GM10248 (cell line): ENCODE results near the gene CTNNBL1.

Experiments
- CTCF ChIA-PET: fragments of 300-600 bp; sonication (Branson Sonifier 250); formaldehyde crosslinking; extraction: SDS; loops from one replicate; lab custom pipeline; 2021; ENCODE audit warnings: antibody characterized with exemption; lab: Yijun Ruan, JAX
- POLR2A ChIA-PET: fragments of 350-650 bp; sonication (Branson Sonifier 250); formaldehyde crosslinking; extraction: SDS; loops from one replicate; lab custom pipeline; 2020; ENCODE audit warnings: antibody characterized with exemption; lab: Yijun Ruan, JAX
- DNase-seq: peaks from one replicate; pipeline ENCODE4 v3.0.0; 2012; ENCODE audit errors: extremely low spot score
- CTCF ChIP-seq: IDR thresholded peaks from 2 replicates; pipeline ENCODE4 v1.5.1; 2012; ENCODE audit warnings: mild to moderate bottlenecking, low read depth; ENCODE audit errors: extremely low read depth, missing control alignments, control extremely low read depth

CTNNBL1 gene

GRCh38 chr20:37741570-37741969 lies 47.7 kb downstream of the CTNNBL1 start:
- DNase-seq: no peak
- ChIA-PET POLR2A (no interaction called here), CTCF (no interaction called here)
- TF ChIP-seq CTCF: no peak

GRCh38 chr20:37742131-37742530 lies 48.3 kb downstream of the CTNNBL1 start:
- no peak for TF ChIP-seq CTCF
- CTCF ChIA-PET: interaction anchor here (1.5 kb wide), 1 partner anchor 14 kb away, joined by 4 read pairs; no protein-coding TSS in a partner anchor

GRCh38 chr20:37744347-37744746 lies 50.5 kb downstream of the CTNNBL1 start:
- CTCF ChIA-PET: no interaction called here
- no peak for DNase-seq
- TF ChIP-seq CTCF: no peak
- POLR2A ChIA-PET: no interaction called here

More at GRCh38 chr20:37742131-37742530, 48.3 kb downstream of the CTNNBL1 start:
- no peak for DNase-seq
- POLR2A ChIA-PET: no interaction called here

DNA sequence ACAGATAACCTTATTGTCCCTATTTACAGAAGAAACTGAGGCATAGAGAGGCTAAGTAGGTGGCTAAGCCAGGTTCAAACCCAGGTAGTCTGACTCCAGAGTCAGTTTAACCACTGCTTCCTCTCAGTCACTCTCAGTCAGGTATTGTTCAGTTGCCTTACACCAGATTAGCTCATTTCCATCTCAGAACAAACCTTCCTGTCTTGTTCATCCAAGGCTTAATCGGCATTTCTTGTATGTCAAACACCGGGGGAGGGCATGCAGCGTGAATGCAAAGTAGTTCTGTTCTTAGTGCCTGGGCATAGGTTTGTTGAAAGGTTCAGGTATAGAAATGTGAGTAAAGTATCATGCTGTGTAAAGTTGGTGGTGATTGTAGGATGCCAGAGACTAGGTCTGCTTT lies 51.7 kb downstream of the CTNNBL1 start:
- ChIA-PET POLR2A (no interaction called here), CTCF (no interaction called here)
- peak; percentile 10 for DNase-seq
- TF ChIP-seq CTCF: no peak

DNA sequence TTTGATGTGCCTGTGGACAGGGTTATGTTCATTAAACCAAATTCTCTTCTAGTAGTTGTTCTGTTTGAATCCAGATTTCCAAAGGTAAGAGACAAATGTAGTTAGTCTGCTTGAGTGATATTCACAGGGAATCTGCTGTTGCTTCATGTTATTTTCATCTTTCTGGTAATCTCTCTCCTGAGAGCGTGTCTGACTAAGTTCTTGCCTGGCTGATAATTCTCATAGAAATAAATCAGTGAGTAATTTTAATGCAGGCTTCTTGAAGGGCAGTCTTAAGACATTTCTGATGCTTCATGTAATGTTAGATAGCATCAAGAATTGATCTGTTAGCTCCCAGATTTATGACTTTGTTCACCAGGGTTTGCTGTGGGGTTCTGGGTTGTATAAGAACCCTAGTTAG lies 54.2 kb downstream of the CTNNBL1 start:
- POLR2A ChIA-PET: no interaction called here
- TF ChIP-seq CTCF: no peak
- no peak for DNase-seq
- CTCF ChIA-PET: interaction anchor here (0.7 to 4.2 kb wide), 5 partner anchors 8 to 239 kb away, joined by 3 to 16 read pairs (median 3); no protein-coding TSS in a partner anchor

GRCh38 chr20:37749218-37749617 lies 55.4 kb downstream of the CTNNBL1 start:
- DNase-seq: no peak
- CTCF ChIA-PET: interaction anchor here (0.7 to 4.2 kb wide), 4 partner anchors 14 to 111 kb away, joined by 3 to 16 read pairs (median 4); no protein-coding TSS in a partner anchor
- no peak for TF ChIP-seq CTCF
- POLR2A ChIA-PET: interaction anchor here (0.5 kb wide), 1 partner anchor 14 kb away, joined by 3 read pairs; no protein-coding TSS in a partner anchor
